PC-9 (cell line): Measurements from ENCODE around the gene SHISA5.

Experiments
- CTCF ChIP-seq: fragments of 200-600 bp; sonication (generic); conservative IDR thresholded peaks from 2 replicates; pipeline ENCODE4 v1.6.1; 2017; ENCODE audit warnings: mixed run types, antibody characterized with exemption, mild to moderate bottlenecking, moderate library complexity
- EZH2 ChIP-seq: fragments of 200-600 bp; sonication (generic); IDR thresholded peaks from 2 replicates; pipeline ENCODE4 v1.8.0; 2017; ENCODE audit warnings: antibody characterized with exemption, low read depth

- TF ChIP-seq CTCF (no peak), EZH2 (no peak)
These were observed 67.5 kb downstream of the SHISA5 start for GRCh38 chr3:48436477-48436787.
